Gastroesophageal sphincter (tissue), 4 donors: ENCODE data around the gene LARP6. TPM values are rescaled to one million over a fixed set of nuclear protein-coding genes. Genes with fewer than 3 reads are reported as not detected.

Source experiments
- ATAC-seq: fragments of 150-250 bp; one replicate; pipeline ENCODE4 v1.9.1; 2016; ENCODE audit warnings: mild to moderate bottlenecking, moderate library complexity
- H3K27ac ChIP-seq, 4 donors: fragments of 200-600 bp; sonication (generic) in 3 of 4; 1 replicate in 3 of 4; 2 replicates in 1 of 4; pipeline ENCODE4 v1.5.1; 2016 to 2019
- H3K27me3 ChIP-seq: fragments of 200-600 bp; sonication (generic); one replicate; pipeline ENCODE4 v1.5.1; 2019
- H3K36me3 ChIP-seq, 2 donors: fragments of 200-600 bp; sonication (generic); one replicate each; pipeline ENCODE4 v1.5.1; 2019; ENCODE audit warnings: control low read depth in 1 of 2
- H3K4me1 ChIP-seq, 3 donors: fragments of 200-600 bp; sonication (generic); 1 replicate in 2 of 3; 2 replicates in 1 of 3; pipeline ENCODE4 v1.5.1; 2016 to 2019; ENCODE audit warnings: control low read depth in 2 of 3
- H3K4me3 ChIP-seq, 2 donors: fragments of 200-600 bp; sonication (generic); one replicate each; pipeline ENCODE4 v1.5.1; 2019; ENCODE audit warnings: mild to moderate bottlenecking in 1 of 2, moderate library complexity in 1 of 2
- H3K9me3 ChIP-seq, 3 donors: fragments of 200-600 bp; sonication (generic); one replicate each; pipeline ENCODE4 v1.5.1; 2017 to 2019; ENCODE audit warnings: control low read depth in 2 of 3
- EP300 ChIP-seq: sonication (generic); formaldehyde crosslinking; IDR thresholded peaks from one replicate; pipeline ENCODE4 v1.6.1; 2017; ENCODE audit warnings: antibody characterized with exemption, mild to moderate bottlenecking
- POLR2A ChIP-seq, 2 donors: fragments of 450-650 bp; IDR thresholded peaks; one replicate each; pipeline ENCODE4 v1.6.1; 2017; ENCODE audit warnings: antibody characterized with exemption in 2 of 2, mild to moderate bottlenecking in 2 of 2, moderate library complexity in 1 of 2
- POLR2AphosphoS5 ChIP-seq: sonication (generic); formaldehyde crosslinking; IDR thresholded peaks from one replicate; pipeline ENCODE4 v1.6.1; 2017; ENCODE audit warnings: antibody characterized with exemption
- WGBS, 2 donors: methylation state at CpG; one replicate each; pipeline ENCODE4 v1.1.5; 2018; ENCODE audit warnings: low coverage in 1 of 2; 5-methylcytosine and 5-hydroxymethylcytosine counted together
- total RNA-seq, 4 donors: library from RNA; depleted of rRNA; stranded (reverse); fragments of >200 nt; gene quantifications; one replicate each; pipeline ENCODE4 v1.1.0, GENCODE V29; 2016
- TF ChIP-seq, protein P1 (sequence below), 4 experiments: fragments of 200-600 bp in 2 of 4; fragments of 450-650 bp in 2 of 4; sonication (generic) in 1 of 4; IDR thresholded peaks; one replicate each; pipeline ENCODE4 v1.5.1; 2017 to 2019; ENCODE audit warnings: antibody characterized with exemption in 4 of 4, mild to moderate bottlenecking in 2 of 4, moderate library complexity in 2 of 4

The LARP6 gene
- total RNA-seq, 4 donors from 2014 or later: 43.7 to 48.2 (median 45.5) TPM

DNA sequence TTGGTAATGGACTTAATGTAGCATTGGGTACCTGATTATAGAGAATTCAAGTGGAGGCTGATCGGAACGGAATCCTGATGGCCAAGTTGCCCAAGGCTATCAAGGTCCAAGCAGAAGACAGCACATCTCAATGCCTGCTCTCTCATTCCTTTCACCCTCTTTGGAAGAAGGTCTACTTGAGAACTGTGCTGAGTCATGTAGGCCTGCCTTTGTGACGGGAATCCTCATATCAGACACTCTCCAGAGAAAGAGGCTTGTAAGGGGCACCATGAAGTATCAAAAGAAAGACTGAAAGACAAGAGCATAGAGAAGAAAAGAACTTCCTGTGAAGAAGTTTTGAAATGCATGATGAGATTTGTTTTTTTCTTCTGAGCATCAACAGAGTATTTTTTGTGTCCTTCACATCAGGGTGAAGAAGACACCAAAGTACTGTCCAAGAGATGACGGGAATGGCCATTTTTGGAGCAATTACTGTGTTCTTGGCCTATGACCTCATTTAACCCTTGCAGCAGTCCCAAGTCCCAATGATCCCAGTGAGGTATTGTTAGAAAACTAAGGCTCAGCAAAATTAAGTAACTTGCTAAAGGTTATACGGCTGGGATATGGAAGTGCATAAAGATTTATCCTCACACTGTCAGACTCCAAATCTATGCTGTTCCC lies 13.2 kb upstream of the LARP6 start:
- TF ChIP-seq POLR2AphosphoS5 (no peak), EP300 (no peak), POLR2A (IDR thresholded peaks at IDR 0.05) (no peak)
- TF ChIP-seq, protein P1, sequence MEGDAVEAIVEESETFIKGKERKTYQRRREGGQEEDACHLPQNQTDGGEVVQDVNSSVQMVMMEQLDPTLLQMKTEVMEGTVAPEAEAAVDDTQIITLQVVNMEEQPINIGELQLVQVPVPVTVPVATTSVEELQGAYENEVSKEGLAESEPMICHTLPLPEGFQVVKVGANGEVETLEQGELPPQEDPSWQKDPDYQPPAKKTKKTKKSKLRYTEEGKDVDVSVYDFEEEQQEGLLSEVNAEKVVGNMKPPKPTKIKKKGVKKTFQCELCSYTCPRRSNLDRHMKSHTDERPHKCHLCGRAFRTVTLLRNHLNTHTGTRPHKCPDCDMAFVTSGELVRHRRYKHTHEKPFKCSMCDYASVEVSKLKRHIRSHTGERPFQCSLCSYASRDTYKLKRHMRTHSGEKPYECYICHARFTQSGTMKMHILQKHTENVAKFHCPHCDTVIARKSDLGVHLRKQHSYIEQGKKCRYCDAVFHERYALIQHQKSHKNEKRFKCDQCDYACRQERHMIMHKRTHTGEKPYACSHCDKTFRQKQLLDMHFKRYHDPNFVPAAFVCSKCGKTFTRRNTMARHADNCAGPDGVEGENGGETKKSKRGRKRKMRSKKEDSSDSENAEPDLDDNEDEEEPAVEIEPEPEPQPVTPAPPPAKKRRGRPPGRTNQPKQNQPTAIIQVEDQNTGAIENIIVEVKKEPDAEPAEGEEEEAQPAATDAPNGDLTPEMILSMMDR (IDR thresholded peaks at IDR 0.05): no peak
- Histone ChIP-seq H3K4me1 (peaks cover 0 to 36% (median 18%) of the 10 kb centered on the region in 3 donors), H3K27ac (peak overlapping the region in 3 of 4 donors; percentile 54 to 66 (median 55)), H3K4me3 (no peak overlapping the region), H3K9me3 (no peaks in the 10 kb centered on the region), H3K36me3 (no peaks in the 10 kb centered on the region), H3K27me3 (no peaks in the 10 kb centered on the region)
- 82 to 83% methylated on average over 2 to 5 of the region's 5 CpGs for WGBS, 2 donors
- peak; percentile 26 for ATAC-seq

DNA sequence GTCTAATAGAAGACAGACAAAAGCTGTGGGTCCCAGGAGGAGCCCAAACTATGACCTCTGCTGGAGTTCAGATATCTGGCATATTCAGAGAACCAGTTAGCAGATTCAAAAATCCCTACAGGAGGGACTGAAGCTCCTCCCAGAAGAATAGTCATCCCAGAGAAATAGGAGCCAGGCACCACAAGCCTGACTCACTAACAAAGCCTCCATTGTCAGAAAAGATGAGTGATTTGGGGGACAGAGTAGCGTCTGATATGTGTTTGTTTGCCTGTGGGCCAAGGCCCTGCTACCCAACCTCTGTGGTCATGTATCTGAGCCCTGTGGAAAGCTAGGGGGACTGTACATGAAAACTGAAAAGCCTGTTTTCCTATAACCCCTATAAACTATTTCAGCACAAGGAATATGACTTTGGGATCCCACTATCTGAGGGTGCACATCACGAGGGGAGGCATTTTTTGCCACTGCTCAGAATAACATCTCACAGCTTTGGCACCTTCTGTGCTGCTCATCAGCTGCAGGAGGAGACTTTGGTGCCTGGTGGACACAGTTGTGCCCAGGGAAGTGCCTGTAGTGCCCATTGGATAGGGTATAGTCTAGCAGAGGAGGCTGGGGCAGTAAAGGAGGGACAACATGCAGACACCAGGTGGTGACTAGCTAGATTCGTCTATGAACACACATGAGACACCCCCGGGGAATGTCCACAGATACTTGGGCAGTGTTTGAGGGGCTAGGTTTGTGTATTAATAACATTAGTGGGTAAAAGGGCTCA lies 9.7 kb upstream of the LARP6 start:
- ATAC-seq: peak; percentile 29
- Histone ChIP-seq H3K27me3 (no peaks in the 10 kb centered on the region), H3K4me3 (no peak overlapping the region), H3K36me3 (no peaks in the 10 kb centered on the region), H3K4me1 (peaks cover 0 to 20% (median 11%) of the 10 kb centered on the region in 3 donors), H3K27ac (peak overlapping the region in 3 of 4 donors; percentile 4 to 46 (median 9)), H3K9me3 (no peaks in the 10 kb centered on the region)
- 20% methylated on average over 1 to 3 of the region's 4 CpGs for WGBS, 2 donors
- TF ChIP-seq, protein P1 (IDR thresholded peaks at IDR 0.05): no peak
- TF ChIP-seq EP300: no peak
- no peak for TF ChIP-seq POLR2A (IDR thresholded peaks at IDR 0.05)
- no peak for TF ChIP-seq POLR2AphosphoS5

DNA sequence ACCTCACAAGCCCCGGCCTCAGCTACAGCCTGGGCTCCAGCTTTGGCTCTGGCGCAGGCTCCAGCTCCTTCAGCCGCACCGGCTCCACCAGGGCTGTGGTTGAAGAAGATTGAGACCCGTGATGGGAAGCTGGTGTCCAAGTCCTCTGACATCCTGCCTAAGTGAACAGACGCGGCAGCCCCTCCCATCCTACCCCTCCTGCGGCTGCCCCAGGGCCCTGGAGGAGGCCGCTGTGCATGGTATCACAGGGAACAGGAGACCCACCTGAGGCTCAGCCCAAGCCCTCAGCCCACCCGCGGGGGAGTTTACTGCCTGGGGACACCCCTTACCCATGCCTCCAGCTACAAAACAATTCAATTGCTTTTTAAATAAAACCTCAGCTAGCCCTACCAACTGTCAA lies 6.0 kb upstream of the LARP6 start:
- no peak for ATAC-seq
- no CpG with 5 or more reads among the region's 11 CpGs for WGBS, 2 donors
- H3K27ac ChIP-seq: no peak overlapping the region
- TF ChIP-seq EP300 (no peak), POLR2A (IDR thresholded peaks at IDR 0.05) (no peak), POLR2AphosphoS5 (no peak)
- TF ChIP-seq, protein P1 (IDR thresholded peaks at IDR 0.05): no peak
- no peaks in the 10 kb centered on the region for H3K9me3 ChIP-seq
- H3K27me3 ChIP-seq: no peaks in the 10 kb centered on the region
- H3K4me3 ChIP-seq: no peak overlapping the region
- no peaks in the 10 kb centered on the region for H3K36me3 ChIP-seq
- peaks cover 0 to 31% (median 11%) of the 10 kb centered on the region in 3 donors for H3K4me1 ChIP-seq

DNA sequence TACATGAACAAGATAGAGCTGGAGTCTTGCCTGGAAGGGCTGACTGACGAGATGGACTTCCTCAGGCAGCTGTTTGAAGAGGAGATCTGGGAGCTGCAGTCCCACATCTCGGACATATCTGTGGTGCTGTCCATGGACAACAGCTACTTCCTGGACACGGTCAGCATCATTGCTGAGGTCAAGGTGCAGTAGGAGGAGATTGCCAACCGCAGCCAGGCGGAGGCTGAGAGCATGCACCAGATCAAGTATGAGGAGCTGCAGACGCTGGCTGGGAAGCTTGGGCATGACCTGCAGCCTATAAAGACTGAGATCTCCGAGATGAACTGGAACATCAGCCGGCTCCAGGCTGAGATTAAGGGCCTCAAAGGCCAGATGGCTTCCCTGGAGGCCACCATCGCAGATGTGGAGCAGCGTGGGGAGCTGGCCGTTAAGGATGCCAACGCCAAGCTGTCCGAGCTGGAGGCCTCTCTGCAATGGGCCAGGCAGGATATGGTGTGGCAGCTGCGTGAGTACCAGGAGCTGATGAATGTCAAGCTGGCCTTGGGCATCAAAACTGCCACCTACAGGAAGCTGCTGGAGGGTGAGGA lies 5.5 kb upstream of the LARP6 start:
- no peak for ATAC-seq
- no peak overlapping the region for H3K4me3 ChIP-seq
- 82 to 84% methylated on average over 4 to 5 of the region's 14 CpGs for WGBS, 2 donors
- H3K36me3 ChIP-seq: no peaks in the 10 kb centered on the region
- no peaks in the 10 kb centered on the region for H3K9me3 ChIP-seq
- no peak overlapping the region for H3K27ac ChIP-seq
- H3K27me3 ChIP-seq: no peaks in the 10 kb centered on the region
- H3K4me1 ChIP-seq: peaks cover 0 to 37% (median 14%) of the 10 kb centered on the region in 3 donors
- TF ChIP-seq POLR2A (IDR thresholded peaks at IDR 0.05): no peak
- no peak for TF ChIP-seq POLR2AphosphoS5
- no peak for TF ChIP-seq EP300
- TF ChIP-seq, protein P1 (IDR thresholded peaks at IDR 0.05): no peak
